NCI-H2171 (cell line): ENCODE data around the gene ARHGAP4.
A peak's percentile ranks its signal among the peaks of the same experiment; 100 is the strongest.

Source experiments
- DNase-seq: peaks from one replicate; lab custom pipeline; 2025; lab: John Stamatoyannopoulos, UW

The ARHGAP4 gene

GRCh38 chrX:153963546-153963945, 37.5 kb upstream of the ARHGAP4 start:
- no peak for DNase-seq

- no peak for DNase-seq
These were observed 35.2 kb upstream of the ARHGAP4 start for GRCh38 chrX:153961292-153961691.

GRCh38 chrX:153960786-153961185, 34.7 kb upstream of the ARHGAP4 start:
- DNase-seq = no peak

GRCh38 chrX:153960077-153960476, 34.0 kb upstream of the ARHGAP4 start:
- no peak for DNase-seq

DNA sequence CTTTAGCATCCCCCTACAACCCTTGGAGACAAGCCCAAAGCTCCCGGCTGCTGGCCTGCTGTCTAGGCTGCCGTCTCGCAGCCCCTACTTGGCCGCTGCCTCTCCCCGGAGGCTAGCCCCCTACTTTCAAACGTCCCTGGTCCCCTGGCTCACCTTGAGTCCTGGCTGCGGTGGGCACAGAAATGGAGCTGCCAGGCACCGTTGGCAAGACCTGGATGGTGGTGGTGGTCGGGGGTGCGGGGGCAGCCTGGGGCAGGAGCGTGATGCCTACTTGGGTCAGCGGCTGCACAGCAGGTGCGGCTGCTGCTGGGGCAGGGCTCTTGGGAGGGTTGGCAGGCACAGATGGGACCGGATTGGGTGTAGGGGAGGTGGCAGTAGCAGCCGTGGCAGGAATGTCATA, 33.6 kb upstream of the ARHGAP4 start:
- DNase-seq = no peak

GRCh38 chrX:153958605-153959004, 32.5 kb upstream of the ARHGAP4 start:
- no peak for DNase-seq

DNA sequence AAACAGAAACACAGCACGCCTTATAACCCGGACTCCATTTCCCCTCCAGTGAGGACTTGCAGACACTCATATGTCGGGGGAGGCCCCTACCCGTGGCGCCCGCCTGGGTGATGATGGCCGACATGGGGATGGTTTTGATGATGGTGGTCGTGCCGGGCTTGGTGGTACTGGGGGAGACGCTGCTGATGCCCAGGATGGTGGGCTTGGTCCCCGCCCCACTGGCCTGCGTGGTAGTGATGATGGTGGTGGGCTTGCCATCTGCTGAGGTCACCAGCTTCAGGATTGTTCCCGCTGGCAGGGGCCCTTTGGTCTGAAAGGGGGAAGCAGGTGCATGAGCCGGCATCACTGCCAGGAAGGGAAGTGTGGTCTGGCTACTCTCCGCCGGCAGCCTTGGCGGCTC, 31.2 kb upstream of the ARHGAP4 start:
- DNase-seq = no peak

GRCh38 chrX:153956044-153956907, 30.2 kb upstream of the ARHGAP4 start:
- no peak for DNase-seq

GRCh38 chrX:153955228-153955732, 29.2 kb upstream of the ARHGAP4 start:
- DNase-seq = no peak

GRCh38 chrX:153954558-153955227, 28.6 kb upstream of the ARHGAP4 start:
- DNase-seq = no peak

DNA sequence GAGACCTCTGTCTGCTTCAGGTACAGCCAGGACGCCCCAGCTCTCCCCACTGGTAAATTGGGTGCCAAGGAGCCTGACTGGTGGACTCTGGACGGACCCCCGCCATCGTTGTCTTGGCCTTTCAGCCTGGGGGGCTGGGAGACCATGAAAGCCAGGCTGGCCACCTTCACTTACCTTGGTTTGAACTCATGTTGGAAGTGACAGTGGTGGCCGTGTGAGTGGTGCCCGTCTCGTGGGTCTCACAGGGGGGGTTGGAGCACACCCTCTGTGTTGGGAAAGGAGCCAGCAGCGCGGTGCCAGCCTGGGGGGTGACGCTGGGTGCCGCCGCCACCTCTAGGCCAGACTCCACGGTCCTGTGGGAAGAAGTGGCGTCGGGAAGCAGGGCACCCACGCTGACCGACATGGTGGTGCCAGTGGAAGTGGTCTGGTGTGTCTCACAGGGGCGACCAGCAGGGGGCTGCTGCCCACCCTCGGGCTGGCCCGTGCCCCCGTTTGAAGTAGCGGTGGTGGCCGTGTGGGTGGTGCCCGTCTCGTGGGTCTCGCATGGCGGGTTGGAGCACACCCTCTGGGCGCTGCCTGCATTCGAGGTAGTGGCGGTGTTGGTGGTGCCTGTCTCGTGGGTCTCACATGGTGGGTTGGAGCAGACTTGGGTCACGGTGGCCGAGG, 28.0 kb upstream of the ARHGAP4 start:
- DNase-seq = no peak

GRCh38 chrX:153953342-153953830, 27.3 kb upstream of the ARHGAP4 start:
- peak; percentile 31 for DNase-seq

- DNase-seq = no peak
These were observed 26.4 kb upstream of the ARHGAP4 start for GRCh38 chrX:153952373-153953026.

GRCh38 chrX:153951683-153952372, 25.8 kb upstream of the ARHGAP4 start:
- no peak for DNase-seq

DNA sequence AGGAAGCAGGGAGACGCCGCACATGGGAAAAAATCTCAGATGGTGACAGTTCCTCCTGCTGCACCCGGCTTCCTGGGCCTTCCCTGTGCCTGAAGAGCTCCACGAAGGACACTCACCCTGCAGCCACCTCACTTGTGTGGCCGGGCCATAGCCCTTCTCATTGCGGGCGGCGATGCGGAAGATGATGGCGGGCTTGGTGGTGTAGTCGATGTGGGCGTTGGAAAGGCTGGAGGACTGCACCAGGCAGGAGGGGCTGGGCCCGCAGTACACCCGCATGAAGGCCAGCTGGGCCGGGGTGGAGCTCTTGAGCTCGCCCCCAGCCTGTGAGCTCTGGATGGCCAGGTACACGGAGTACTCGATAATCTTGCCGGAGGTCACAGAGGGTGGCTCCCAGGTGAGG, 24.1 kb upstream of the ARHGAP4 start:
- no peak for DNase-seq

- no peak for DNase-seq
These were observed 23.1 kb upstream of the ARHGAP4 start for GRCh38 chrX:153948847-153949805.

DNA sequence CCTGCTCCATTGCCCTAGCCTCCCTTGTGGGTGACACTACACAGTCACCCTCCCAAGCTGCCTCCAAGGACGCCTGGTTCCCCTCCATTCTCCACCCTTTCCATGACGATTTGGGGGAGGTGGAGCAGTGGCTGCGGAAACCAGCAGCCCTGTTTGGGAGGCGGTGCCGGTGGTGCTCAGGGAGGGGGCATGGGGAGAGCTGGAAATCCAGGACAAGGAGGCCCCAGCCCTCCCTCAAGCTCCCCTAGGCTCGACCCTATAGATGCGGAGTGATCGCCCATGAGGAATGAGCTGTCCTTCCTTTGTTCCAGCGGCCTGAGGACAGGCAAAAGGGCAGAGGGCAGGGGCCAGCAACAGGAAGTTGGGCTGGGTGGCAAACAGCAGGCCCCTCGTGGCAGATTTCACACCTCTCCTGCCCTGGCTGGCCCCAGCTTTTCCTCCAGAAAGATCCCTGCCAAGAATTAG, 22.0 kb upstream of the ARHGAP4 start:
- DNase-seq = no peak

GRCh38 chrX:153947009-153947769, 21.1 kb upstream of the ARHGAP4 start:
- DNase-seq = peak; percentile 60
